Ishikawa (cell line): ENCODE results near the gene OR52E2.

Experiments
- EGR1 ChIP-seq: IDR thresholded peaks from 2 replicates; pipeline ENCODE4 v1.6.1; 2012
- REST ChIP-seq: IDR thresholded peaks from 2 replicates; pipeline ENCODE4 v1.6.1; 2012; ENCODE audit warnings: low read depth, mild to moderate bottlenecking
- USF1 ChIP-seq: IDR thresholded peaks from 2 replicates; pipeline ENCODE4 v1.6.1; 2012

GRCh38 chr11:5021996-5022395 lies 37.4 kb downstream of the OR52E2 start:
- TF ChIP-seq REST (no peak), EGR1 (no peak), USF1 (no peak)
